GM21717 (cell line): ENCODE measurements around the gene TBC1D22A.

ENCODE experiments used
- ATAC-seq: cut with Tn5 transposase; IDR thresholded peaks from one replicate; pipeline ENCODE4 v1.9.1; 2021; ENCODE audit warnings: mild to moderate bottlenecking, moderate library complexity; ENCODE audit not compliant: unreplicated experiment

The TBC1D22A gene

GRCh38 chr22:47051441-47052071 is 289.1 kb downstream of the TBC1D22A start:
- no peak for ATAC-seq

- ATAC-seq: no peak
Measured at GRCh38 chr22:47052236-47053012, 290.0 kb downstream of the TBC1D22A start.

- no peak for ATAC-seq
Measured at GRCh38 chr22:47053013-47053725, 290.7 kb downstream of the TBC1D22A start.

GRCh38 chr22:47053726-47054141 is 291.3 kb downstream of the TBC1D22A start:
- no peak for ATAC-seq

GRCh38 chr22:47054231-47055072 is 292.0 kb downstream of the TBC1D22A start:
- ATAC-seq: no peak

GRCh38 chr22:47055073-47055355 is 292.6 kb downstream of the TBC1D22A start:
- no peak for ATAC-seq

GRCh38 chr22:47055461-47055860 is 293.0 kb downstream of the TBC1D22A start:
- no peak for ATAC-seq

- no peak for ATAC-seq
Measured at GRCh38 chr22:47055921-47056320, 293.5 kb downstream of the TBC1D22A start.

GRCh38 chr22:47056361-47056760 is 293.9 kb downstream of the TBC1D22A start:
- ATAC-seq: no peak

GRCh38 chr22:47056776-47057470 is 294.5 kb downstream of the TBC1D22A start:
- no peak for ATAC-seq

- no peak for ATAC-seq
Measured at GRCh38 chr22:47057916-47058585, 295.6 kb downstream of the TBC1D22A start.

GRCh38 chr22:47059076-47059475 is 296.6 kb downstream of the TBC1D22A start:
- ATAC-seq: no peak

GRCh38 chr22:47059701-47060161 is 297.3 kb downstream of the TBC1D22A start:
- ATAC-seq: no peak

GRCh38 chr22:47060718-47061117 is 298.3 kb downstream of the TBC1D22A start:
- no peak for ATAC-seq

- no peak for ATAC-seq
Measured at GRCh38 chr22:47061226-47061625, 298.8 kb downstream of the TBC1D22A start.

GRCh38 chr22:47062126-47062525 is 299.7 kb downstream of the TBC1D22A start:
- ATAC-seq: no peak

GRCh38 chr22:47063071-47063509 is 300.6 kb downstream of the TBC1D22A start:
- no peak for ATAC-seq

- no peak for ATAC-seq
Measured at GRCh38 chr22:47063606-47064005, 301.2 kb downstream of the TBC1D22A start.

- ATAC-seq: no peak
Measured at GRCh38 chr22:47064016-47064415, 301.6 kb downstream of the TBC1D22A start.

GRCh38 chr22:47064416-47064815 is 302.0 kb downstream of the TBC1D22A start:
- ATAC-seq: no peak
